Activated naive CD4-positive, alpha-beta T cell treated with anti-CD3 and anti-CD28 coated beads, Interleukin-2, amount 50 U/mL, for 72 hours (primary cell): ENCODE results near the gene FAH. TPM values are rescaled to one million over a fixed set of nuclear protein-coding genes. Genes with fewer than 3 reads are reported as not detected.
"Not testable (repeated sequence)": the region's sequence is repeated elsewhere in the genome, so short reads cannot be mapped to it uniquely, and the experiment has no call there.

Experiments used
- ATAC-seq, 2 donors: fragments of 150-1000 bp; cut with Tn5 transposase; 2 replicates each; pipeline ENCODE4 v1.10.0; 2021; ENCODE audit warnings: mild to moderate bottlenecking in 2 of 2, moderate library complexity in 2 of 2
- DNase-seq, 2 donors: peaks; one replicate each; pipeline ENCODE4 v3.0.0; 2021 to 2022; ENCODE audit warnings: low spot score in 2 of 2
- H3K27ac Mint-ChIP-seq, 2 donors: one replicate each; pipeline ENCODE4 v1.8.0; 2022; ENCODE audit warnings: mild to moderate bottlenecking in 2 of 2, mixed read lengths in 2 of 2
- H3K36me3 Mint-ChIP-seq, 2 donors: one replicate each; pipeline ENCODE4 v1.8.0; 2022; ENCODE audit warnings: mixed read lengths in 2 of 2
- H3K9me3 Mint-ChIP-seq, 2 donors: one replicate each; pipeline ENCODE4 v1.8.0; 2022; ENCODE audit warnings: mixed read lengths in 2 of 2
- total RNA-seq, 2 donors: library from RNA; stranded (reverse); gene quantifications; one replicate each; pipeline ENCODE4 v1.2.3, GENCODE V29; 2022

Gene FAH
- total RNA-seq, 2 donors from 2014 or later: 60.0 to 70.6 TPM

DNA sequence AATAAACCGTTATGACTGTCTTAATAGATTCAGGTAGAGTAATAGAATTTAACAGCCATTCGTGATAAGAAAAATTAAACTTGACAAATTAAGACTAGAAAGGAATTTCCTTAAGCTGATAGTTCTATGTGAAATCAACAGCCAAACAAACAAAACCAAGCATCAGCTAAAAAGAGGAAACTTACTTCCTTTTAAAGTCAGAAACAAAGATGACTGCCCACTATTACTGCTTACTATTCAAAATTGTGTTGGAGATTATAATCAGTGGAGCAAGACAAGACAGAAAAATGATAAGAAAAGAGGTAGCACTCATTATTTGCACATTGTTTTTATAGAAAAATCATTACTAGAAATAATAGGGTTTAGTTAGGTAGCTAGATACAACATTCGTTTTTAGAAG is 13.8 kb upstream of the FAH start:
- H3K36me3 Mint-ChIP-seq: no peaks in the 10 kb centered on the region
- no peak for DNase-seq
- H3K27ac Mint-ChIP-seq: no peak overlapping the region
- no peaks in the 10 kb centered on the region for H3K9me3 Mint-ChIP-seq
- ATAC-seq: no peak

DNA sequence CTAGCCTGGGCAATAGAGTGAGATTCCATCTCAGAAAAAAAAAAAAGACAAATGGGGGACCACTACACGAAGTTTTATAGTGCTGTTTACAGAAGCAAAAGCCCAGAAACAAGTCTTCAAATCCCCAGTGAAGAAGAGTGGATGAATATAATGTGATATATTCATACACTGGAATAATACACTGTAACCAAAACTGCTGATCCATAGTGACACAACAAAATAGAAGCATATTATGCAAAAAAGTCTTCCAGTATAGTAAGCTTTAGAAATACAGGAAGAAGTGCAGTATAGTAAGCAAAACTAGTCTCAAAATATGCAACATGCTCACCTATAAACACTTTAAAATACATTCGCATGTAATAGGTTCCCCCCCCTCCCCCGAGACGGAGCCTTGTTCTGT is 11.9 kb upstream of the FAH start:
- DNase-seq (no peak), ATAC-seq (no peak)
- no peak overlapping the region for H3K27ac Mint-ChIP-seq
- no peaks in the 10 kb centered on the region for H3K36me3 Mint-ChIP-seq
- H3K9me3 Mint-ChIP-seq: peaks cover 0 to under 1% of the 10 kb centered on the region in 2 donors

DNA sequence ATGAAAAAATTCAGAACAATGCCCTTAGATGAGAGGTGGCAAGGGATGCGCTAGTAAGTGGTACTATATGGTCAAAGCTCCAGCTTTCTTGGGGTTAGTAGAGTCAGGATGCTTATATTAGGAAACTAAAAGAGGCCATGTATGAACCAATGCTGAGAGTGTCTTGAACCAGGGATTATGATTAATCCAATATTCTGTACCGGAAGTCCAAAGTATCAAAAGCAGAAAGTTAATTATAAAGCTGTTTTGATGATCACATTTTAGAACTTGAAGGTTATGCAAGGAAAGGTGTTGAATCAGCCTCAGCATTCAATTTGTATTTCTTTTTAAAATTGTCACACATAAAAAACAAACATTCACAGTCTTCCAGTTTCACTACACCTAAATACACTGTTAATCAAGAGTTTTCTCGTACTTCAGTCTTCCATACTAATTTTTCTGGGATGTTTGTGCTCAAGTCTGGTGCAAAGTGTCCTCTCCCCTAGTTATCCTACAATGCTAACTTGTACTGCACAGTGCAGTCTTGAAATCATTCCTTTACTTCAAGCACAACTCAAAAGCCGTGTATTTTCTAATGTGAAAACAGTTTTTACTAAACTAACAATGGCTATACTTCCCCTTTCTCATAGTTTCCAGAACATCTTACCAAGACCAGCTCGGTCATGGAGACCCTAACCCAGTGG is 10.7 kb upstream of the FAH start:
- H3K27ac Mint-ChIP-seq: peak overlapping the region; percentile 53 to 86
- peaks cover 0 to 5% of the 10 kb centered on the region in 2 donors for H3K9me3 Mint-ChIP-seq
- ATAC-seq: no peak
- no peaks in the 10 kb centered on the region for H3K36me3 Mint-ChIP-seq
- DNase-seq: no peak

DNA sequence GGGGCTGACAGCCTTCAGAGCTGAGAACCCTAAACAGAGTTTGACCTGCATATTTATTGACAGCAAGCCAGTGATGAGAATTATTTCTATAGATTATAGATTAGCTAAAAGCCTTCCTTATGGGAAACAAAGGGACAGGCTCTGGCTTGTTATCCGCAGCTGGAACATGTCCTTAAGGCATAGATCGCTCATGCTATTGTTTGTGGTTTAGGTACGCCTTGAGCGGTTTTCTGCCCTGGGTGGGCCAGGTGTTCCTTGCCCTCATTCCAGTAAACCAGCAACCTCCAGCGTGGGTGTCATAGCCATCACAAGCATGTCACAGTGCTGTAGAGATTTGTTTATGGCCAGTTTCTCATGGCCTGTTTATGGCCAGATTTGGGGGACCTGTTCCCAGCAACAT is 10.2 kb upstream of the FAH start:
- no peaks in the 10 kb centered on the region for H3K36me3 Mint-ChIP-seq
- peaks cover 0 to 5% of the 10 kb centered on the region in 2 donors for H3K9me3 Mint-ChIP-seq
- DNase-seq (no peak), ATAC-seq (no peak)
- no peak overlapping the region for H3K27ac Mint-ChIP-seq

DNA sequence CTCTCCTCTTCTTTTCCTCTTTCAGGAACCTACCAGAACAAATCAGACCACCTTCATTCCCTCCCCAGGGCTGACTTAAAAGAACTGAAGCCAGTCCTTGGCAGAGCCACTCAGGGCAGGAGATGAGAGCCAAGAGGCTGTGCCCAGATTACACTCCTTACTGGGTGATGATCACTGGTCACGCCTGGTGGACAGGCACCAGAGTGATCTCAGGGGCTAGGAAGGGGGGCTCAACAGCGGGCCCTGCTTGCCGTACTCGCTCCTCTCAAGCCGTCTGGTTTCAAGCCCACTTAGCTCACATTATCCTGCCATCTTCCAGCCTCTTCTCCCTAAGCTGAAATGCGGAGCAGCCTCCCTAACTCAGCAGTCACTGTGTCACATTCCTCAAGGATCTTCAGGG is 1.7 kb upstream of the FAH start:
- H3K36me3 Mint-ChIP-seq: peaks cover 0 to 6% of the 10 kb centered on the region in 2 donors
- H3K9me3 Mint-ChIP-seq: peaks cover 0 to 3% of the 10 kb centered on the region in 2 donors
- H3K27ac Mint-ChIP-seq: peak overlapping the region in 1 of 2 donors; percentile 68
- ATAC-seq (no peak), DNase-seq (no peak)

DNA sequence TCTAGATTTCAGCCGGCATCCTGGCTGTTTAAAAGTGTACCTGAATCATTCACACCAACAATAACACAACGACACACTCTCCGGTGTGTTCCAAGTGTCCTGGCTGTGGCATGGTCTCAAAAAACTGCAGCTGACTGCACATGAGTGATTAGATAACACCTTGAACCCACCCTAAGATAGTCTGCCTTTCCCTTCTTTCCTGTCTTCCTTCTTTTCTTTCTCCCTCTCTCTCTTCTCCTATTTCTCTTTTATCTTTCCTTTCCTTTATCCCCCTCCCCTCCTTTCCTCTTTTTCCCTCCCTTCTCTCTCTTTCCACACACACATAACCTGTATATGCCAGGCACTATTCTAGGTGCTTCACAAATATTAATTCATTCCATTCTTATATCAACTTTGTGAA is 1.2 kb upstream of the FAH start:
- DNase-seq: no peak
- Mint-ChIP-seq H3K27ac (peak overlapping the region in 1 of 2 donors; percentile 68), H3K9me3 (no peaks in the 10 kb centered on the region), H3K36me3 (peaks cover 0 to 6% of the 10 kb centered on the region in 2 donors)
- ATAC-seq: no peak

DNA sequence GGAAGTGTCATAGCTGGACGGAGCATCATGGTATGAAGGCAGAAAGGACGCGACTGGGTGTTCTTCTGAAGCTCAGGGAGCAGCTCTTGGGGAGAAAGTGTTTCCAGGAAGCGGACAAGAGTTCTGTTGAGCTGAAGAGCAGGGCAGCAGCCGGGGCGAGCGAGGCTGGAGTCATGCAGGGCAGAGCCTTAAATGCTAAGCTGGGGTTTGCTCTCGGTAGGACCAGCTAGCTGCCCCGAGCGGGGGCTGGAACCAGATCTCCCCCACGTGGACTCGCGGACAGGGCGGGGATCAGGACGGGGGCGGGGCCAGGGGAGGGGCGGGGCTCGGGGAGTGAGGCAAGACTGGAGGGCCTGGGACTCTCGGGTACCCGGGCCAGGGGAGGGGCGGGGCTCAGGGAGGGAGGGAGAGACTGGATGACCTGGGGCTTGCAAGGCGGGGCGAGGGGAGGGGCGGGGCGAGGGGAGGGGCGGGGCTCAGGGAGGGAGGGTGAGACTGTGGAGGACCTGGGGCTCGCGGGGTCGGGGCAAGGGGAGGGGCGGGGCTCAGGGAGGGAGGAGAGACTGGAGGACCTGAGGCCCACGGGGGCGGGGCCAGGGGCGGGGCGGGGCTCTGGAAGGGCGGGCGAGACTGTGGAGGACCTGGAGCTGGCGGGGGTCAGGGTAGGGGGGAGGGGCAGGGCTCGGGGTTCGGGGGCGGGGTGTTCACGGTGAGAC is 461 bp upstream of the FAH start:
- Mint-ChIP-seq H3K36me3 (peaks cover 0 to 6% of the 10 kb centered on the region in 2 donors), H3K27ac (peak overlapping the region in 1 of 2 donors; percentile 95), H3K9me3 (no peaks in the 10 kb centered on the region)
- ATAC-seq (peak; percentile 64 to 85), DNase-seq (peak; percentile 82 to 83)

DNA sequence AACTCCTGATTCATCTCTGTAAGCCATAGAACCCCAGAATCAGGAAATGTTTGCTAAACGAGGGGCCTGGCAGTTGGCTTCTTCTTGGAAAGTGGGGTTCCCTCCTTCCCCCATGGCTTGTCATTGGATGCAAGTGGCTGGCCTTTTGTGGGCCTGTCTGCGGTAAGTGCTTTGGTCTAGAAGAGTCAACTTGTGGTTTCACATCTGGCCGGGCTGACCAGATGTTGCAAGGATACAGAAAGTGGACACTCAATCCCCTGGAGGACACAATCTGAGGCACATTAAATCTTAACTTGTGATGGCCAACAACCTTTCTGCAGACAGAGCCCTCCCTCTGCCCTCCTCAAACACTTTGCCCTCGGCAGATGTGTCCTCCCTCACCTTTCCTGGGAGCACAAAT is 1.1 kb downstream of the FAH start:
- DNase-seq: no peak
- H3K36me3 Mint-ChIP-seq: peaks cover 0 to 6% of the 10 kb centered on the region in 2 donors
- no peaks in the 10 kb centered on the region for H3K9me3 Mint-ChIP-seq
- ATAC-seq: no peak
- peak overlapping the region; percentile 44 to 95 for H3K27ac Mint-ChIP-seq

DNA sequence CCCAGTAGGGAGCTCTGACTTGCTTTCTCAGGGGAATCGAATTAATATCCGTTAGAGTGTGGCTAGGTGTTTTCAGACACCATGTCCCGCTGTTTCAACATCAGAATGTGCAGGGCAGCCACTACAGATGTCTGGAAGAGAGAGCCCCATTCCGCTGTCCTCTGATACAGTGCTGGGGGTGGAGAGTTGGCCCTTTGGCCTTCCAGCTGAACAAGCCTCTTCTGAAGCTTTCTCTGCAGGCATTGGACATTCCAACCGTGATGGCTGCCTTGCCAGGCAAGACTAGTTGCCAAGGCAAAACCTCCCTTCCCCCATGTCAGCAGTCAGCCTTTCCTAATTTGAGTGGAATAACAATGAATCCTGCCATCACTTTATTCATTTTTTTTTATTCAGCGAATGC is 1.5 kb downstream of the FAH start:
- Mint-ChIP-seq H3K9me3 (no peaks in the 10 kb centered on the region), H3K27ac (peak overlapping the region; percentile 44 to 95)

DNA sequence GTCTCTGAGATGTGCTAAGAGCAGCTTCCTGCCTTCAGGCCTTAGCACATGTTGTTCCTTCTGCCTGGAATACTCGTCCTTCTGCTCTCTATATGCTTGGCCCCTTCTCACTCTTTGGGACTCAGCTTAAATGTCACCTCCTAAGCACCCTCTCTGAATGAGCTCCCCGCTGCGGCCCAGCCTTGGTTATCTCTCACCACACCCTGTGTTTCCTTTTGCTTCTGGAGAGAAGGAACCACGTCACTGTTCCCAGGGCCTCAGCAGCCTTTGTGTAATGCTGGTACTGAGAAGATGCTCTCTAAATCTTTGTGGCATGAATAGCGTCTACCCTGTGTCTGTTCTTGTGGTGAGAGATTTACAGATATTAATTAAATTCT is 2.2 kb downstream of the FAH start:
- no peaks in the 10 kb centered on the region for H3K9me3 Mint-ChIP-seq
- no peak for ATAC-seq
- no peak for DNase-seq
- peaks cover 9 to 14% of the 10 kb centered on the region in 2 donors for H3K36me3 Mint-ChIP-seq
- H3K27ac Mint-ChIP-seq: no peak overlapping the region

More for the DNA sequence above, 1.5 kb downstream of the FAH start:
- no peak for DNase-seq
- H3K36me3 Mint-ChIP-seq: peaks cover 3 to 9% of the 10 kb centered on the region in 2 donors
- ATAC-seq: no peak

DNA sequence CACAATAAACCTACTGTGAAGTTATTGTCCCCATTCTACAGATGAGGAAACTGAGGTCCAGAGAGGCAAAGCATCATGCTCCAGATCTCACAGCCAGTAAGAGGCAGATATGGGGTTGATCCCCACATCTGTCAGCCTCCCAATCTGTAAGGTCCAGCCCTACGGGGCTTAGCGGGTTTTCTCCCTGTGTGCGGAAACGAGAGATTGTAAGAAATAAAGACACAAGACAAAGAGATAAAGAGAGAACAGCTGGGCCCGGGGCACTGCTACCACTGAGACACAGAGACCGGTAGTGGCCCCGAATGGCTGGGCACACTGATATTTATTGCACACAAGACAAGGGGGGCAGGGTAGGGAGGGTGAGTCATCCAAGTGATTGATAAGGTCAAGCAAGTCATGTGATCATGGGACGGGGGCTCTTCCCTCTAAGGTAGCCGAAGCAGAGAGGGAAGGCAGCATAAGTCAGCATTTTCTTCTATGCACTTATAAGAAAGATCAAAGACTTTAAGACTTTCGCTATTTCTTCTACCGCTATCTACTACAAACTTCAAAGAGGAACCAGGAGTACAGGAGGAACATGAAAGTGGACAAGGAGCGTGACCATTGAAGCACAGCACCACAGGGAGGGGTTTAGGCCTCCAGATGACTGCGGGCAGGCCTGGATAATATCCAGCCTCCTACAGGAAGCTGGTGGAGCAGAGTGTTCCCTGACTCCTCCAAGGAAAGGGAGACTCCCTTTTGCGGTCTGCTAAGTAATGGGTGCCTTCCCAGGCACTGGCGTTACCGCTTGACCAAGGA is 2.8 kb downstream of the FAH start:
- H3K36me3 Mint-ChIP-seq: peaks cover 15 to 20% of the 10 kb centered on the region in 2 donors
- not testable (repeated sequence) for H3K27ac Mint-ChIP-seq, DNase-seq, H3K9me3 Mint-ChIP-seq, ATAC-seq

DNA sequence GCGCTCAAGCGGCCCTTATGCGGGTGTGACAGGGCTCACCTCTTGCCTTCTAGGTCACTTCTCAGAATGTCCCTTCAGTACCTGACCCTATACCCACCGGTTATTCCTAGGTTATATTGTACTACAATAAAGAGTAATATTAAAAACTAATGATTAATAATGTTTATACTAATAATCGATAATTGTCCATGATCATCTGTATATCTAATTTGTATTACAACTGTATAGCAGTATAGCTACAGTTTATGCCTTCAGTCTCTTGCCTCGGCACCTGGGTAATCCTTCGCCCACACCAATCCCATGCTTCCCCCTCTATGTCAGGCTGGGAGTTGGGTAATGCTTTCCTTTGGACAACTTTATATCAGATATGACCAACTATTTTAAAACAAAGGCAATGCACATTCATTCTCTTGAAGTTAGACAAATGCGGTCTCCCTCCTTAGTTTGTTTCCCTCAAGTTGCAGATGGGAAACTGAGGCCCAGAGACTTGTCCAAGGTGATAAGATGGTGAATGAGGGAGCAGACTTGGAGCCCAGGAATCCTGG is 3.4 kb downstream of the FAH start:
- peaks cover 20 to 25% of the 10 kb centered on the region in 2 donors for H3K36me3 Mint-ChIP-seq
- no peak for DNase-seq
- H3K27ac Mint-ChIP-seq: no peak overlapping the region
- H3K9me3 Mint-ChIP-seq: no peaks in the 10 kb centered on the region
- ATAC-seq: no peak

DNA sequence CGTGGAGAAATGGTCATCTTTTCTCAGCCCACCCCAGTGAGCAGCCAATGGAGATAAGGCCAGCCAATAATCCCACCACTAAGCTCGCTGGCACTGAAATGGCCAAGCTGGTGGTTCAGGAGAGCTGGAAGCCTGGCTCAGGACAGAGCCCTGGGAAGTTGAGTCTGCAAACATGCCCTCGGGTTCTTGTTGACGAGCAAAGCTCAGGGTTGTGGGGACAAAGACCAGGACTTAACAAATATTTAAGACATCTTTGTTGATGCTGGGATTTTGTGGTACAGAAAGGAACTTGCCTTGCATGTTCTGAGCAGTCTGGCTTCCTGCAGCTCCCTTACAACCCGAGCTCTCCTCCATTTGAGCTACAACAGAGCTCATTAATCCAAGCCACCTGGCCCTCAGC is 4.4 kb downstream of the FAH start:
- H3K27ac Mint-ChIP-seq: no peak overlapping the region
- no peak for DNase-seq
- H3K36me3 Mint-ChIP-seq: peaks cover 29 to 34% of the 10 kb centered on the region in 2 donors
- H3K9me3 Mint-ChIP-seq: no peaks in the 10 kb centered on the region
- ATAC-seq: no peak

DNA sequence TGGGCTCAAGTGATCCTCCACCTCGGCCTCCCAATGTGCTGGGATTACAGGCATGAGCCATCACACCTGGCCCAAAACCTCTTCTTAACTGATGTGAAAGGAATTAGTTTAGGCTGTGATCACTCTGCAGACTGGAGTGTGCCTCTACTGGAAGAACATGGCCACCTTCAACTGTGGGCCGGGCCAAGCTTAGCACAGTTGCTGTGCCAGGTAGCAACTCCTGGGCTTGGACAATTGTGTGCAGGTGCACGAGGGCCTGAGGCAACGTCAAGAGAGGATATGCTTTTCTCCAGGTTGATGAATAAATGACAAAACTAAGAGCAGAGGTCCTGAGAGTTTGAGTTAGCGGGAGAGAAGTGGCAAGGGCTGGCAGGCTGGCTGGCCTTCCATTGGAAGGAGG is 6.5 kb downstream of the FAH start:
- Mint-ChIP-seq H3K36me3 (peaks cover 45 to 46% of the 10 kb centered on the region in 2 donors), H3K9me3 (no peaks in the 10 kb centered on the region), H3K27ac (peak overlapping the region in 1 of 2 donors; percentile 44)
- ATAC-seq (no peak), DNase-seq (no peak)

DNA sequence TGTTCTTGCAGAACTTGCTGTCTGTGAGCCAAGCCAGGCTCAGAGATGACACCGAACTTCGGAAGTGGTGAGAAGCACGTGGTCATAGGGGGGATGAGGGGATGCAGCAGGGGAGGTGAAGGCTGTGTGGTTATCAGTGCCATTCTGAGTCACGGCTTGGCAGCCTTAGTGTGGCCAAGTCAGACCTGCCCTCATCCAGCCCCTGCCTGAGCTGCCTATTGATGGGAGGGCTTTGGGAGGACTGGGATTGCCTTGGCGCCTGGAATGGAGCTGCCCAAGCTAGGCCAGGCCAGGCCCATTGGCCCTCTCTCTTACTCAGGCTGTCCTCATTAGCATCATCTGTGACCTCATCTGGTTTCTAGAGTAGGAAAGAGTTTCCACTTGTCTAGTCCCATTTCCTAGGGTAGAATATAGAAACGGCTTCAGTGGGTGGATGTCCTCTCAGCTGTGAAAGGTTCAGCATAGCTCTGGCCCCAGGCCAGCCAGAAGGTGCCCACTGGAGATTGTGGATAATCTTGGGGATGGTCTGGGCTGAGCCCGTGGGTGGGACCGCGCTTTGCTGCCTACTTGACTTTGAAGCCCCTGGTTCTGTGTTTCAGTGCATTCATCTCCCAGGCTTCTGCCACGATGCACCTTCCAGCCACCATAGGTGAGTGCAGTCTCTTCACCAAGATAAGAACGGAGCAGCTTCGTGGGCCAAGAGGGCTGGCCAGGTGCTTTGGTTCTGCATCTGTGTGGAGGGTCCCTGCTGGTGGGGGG is 7.2 kb downstream of the FAH start:
- ATAC-seq: peak; percentile 46 to 68
- Mint-ChIP-seq H3K27ac (peak overlapping the region in 1 of 2 donors; percentile 44), H3K9me3 (no peaks in the 10 kb centered on the region), H3K36me3 (peaks cover 42 to 45% of the 10 kb centered on the region in 2 donors)
- DNase-seq: no peak

DNA sequence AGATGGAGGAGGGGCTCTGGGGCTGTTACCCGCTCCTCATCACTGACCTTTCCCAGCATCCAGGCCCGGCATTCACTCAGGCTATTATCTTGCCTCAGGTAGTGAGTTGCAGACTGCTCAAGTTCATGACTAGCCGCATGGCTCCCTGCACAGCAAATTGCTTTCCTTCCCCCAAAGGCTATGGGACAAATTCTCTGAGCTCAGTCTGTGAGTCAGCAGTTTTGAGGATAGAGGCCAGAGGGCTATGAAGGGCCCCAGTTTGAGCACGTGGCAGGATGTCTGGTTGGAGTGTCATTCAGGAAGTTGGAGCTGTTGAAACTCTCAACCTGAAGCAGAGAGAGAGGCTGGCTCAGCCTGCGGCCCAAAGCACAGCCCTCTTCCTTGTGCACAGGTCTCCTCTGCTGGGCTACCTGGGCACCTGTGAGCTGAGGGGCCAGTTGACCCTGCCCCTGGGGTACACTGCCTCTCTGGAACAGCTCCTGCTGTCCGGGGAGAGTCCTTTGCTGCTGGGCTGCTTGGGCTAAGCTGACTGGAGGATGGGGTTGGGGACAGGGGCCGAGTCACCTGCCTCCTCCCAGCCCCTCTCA is 7.9 kb downstream of the FAH start:
- ATAC-seq: peak; percentile 86 to 88
- Mint-ChIP-seq H3K36me3 (peaks cover 39 to 45% of the 10 kb centered on the region in 2 donors), H3K27ac (peak overlapping the region; percentile 44 to 45), H3K9me3 (no peaks in the 10 kb centered on the region)
- peak in 1 of 2 donors; percentile 33 for DNase-seq
